Activated CD8-positive, alpha-beta memory T cell treated with anti-CD3 and anti-CD28 coated beads for 4 hours (primary cell): Measurements from ENCODE around the gene SLC22A4.

Source experiments
- DNase-seq, 2 donors: peaks; one replicate each; pipeline ENCODE4 v3.0.0-alpha.2; 2020; ENCODE audit warnings: low read depth in 2 of 2

The SLC22A4 gene

GRCh38 chr5:132262882-132263547 lies 31.2 kb upstream of the SLC22A4 start:
- DNase-seq: no peak

- DNase-seq: peak in 1 of 2 donors; percentile 42
Measured at GRCh38 chr5:132263548-132264261, 30.5 kb upstream of the SLC22A4 start.

GRCh38 chr5:132264546-132265335 lies 29.5 kb upstream of the SLC22A4 start:
- DNase-seq: no peak

DNA sequence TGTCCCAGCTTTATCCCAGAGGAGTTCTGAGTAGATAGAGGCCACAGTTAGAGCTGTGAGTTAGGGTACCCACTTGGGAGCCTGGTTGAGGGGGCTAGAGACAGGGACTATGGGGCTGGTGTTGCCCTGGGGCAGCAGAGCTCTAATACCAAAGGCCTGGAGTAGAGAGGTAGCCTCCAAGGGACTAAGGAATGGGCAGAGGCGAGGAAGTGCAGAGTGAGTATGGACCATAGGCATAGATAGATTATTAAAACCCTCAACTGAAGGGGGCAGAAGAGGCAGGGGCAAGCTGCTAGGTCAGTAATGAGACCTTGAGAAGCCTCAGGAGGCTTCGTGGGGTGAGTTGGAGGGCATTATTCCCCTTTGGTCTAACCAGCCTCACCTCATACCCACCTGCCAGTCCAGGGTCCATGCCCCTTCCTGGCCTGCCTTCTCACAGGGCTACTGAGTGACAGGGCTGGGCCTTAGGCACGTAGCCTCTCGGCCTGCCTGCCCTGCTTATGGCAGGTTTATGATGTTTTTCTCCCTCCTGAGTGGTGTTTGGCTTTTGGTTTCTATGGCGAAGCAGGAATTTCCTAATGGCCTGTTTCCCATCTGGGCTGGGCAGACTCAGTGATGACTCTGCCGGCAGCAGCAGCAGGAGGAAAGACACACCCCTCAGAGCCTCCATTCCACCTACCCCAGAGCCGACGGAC lies 28.7 kb upstream of the SLC22A4 start:
- DNase-seq: no peak

GRCh38 chr5:132266031-132266835 lies 28.0 kb upstream of the SLC22A4 start:
- no peak for DNase-seq

DNA sequence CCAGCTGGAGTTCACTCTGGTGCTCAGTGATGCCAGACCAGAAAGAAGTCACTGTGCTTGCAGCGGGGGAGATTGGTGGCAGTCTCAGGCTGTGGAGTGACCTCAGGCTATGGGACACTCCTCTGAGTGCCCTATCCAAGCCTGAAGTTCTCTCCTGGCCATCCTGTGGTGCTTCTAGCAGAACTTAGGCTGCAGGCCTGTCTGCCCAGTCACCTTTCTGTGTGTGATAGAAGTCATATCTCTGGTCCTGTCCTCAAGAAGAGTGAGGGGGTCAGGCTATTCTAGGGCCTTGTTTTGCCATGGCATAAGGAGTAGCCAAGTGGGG lies 27.4 kb upstream of the SLC22A4 start:
- no peak for DNase-seq

DNA sequence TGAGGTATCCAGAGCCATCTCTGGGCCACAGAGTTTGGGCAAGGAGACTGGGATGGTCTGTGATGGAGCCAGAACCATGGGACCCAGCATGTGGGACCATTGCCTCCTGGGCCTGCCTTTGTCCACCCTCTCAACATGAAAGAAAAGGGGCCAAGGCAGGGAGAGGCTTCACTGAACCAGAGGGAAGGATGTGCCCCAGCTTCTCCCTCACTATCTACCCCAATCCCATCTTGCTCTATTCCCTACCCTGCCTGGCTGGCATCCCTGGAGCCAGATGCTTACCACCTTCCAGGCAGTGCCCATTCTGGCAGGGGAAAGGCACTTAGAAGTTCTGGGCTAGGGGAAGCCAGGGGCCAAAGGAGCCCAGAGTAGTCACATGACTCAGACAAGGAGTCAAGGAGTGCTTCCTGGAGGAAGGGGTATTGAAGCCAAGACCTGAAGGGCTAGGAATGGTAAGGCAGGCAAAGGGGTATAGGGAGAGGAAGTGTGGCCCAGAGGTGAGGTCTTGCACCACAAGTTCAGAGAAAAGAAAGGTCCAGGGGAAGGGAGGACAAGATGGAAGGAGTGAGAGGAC lies 26.9 kb upstream of the SLC22A4 start:
- DNase-seq: no peak

DNA sequence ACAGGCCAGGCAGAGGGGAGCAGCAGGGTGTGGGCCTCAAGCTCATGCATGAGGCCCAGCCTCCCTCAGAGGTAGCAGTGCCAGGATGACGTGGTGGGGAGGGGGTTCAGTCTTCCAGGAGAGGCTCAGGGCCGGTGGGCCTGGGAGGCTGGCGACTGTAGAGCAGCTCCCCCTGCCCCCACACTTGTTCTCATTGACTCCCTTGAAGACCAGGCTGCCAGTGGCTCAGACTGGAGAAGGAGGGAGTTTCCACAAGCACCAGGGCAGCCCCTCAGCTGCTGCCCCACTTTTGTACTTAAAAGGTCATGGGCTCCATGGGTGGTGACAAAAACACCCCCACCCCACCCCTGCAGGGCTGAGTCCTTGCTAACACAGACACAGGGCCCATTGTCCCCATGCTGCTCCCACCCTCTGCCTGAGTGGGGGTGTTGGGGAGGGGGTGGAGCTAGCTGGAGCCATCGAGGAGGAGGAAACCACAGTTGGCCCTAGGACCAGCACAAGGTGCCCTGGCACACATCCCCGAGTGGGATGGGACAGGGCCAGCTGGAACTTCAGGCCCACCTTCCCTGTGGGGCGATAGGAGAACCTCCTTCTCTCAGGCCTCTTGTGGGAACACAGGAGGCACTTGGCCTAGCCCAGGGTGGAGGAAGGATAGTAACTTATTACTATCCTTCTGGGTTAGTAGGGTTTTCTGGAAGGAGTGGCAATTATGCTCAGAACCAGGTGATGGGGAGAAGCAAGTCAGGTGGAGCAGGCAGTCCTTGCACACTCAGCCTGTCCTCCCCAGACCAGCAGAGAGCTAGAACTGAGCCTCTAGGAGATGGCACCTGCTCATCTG lies 26.0 kb upstream of the SLC22A4 start:
- DNase-seq: no peak

GRCh38 chr5:132268769-132269551 lies 25.2 kb upstream of the SLC22A4 start:
- no peak for DNase-seq

GRCh38 chr5:132269635-132270334 lies 24.4 kb upstream of the SLC22A4 start:
- no peak for DNase-seq

GRCh38 chr5:132270335-132270665 lies 23.9 kb upstream of the SLC22A4 start:
- no peak for DNase-seq

DNA sequence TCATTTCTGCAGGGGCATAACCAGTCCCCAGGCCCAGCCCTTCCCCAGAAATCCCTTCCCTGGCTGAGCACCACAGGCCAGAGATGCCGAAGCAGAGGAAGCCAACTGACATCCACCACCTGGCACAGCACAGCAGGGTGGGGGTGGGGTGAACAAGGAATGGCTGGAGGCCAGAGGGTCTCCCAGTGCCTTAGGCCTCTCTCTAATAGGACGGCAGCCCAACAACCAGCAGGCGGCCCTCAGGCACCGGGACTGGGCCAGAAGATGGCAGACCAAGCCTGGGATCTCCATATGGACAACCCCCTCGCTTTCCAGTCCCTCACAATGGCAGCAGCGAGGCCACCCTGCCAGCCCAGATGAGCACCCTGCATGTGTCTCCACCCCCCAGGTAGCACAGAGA lies 23.5 kb upstream of the SLC22A4 start:
- no peak for DNase-seq

DNA sequence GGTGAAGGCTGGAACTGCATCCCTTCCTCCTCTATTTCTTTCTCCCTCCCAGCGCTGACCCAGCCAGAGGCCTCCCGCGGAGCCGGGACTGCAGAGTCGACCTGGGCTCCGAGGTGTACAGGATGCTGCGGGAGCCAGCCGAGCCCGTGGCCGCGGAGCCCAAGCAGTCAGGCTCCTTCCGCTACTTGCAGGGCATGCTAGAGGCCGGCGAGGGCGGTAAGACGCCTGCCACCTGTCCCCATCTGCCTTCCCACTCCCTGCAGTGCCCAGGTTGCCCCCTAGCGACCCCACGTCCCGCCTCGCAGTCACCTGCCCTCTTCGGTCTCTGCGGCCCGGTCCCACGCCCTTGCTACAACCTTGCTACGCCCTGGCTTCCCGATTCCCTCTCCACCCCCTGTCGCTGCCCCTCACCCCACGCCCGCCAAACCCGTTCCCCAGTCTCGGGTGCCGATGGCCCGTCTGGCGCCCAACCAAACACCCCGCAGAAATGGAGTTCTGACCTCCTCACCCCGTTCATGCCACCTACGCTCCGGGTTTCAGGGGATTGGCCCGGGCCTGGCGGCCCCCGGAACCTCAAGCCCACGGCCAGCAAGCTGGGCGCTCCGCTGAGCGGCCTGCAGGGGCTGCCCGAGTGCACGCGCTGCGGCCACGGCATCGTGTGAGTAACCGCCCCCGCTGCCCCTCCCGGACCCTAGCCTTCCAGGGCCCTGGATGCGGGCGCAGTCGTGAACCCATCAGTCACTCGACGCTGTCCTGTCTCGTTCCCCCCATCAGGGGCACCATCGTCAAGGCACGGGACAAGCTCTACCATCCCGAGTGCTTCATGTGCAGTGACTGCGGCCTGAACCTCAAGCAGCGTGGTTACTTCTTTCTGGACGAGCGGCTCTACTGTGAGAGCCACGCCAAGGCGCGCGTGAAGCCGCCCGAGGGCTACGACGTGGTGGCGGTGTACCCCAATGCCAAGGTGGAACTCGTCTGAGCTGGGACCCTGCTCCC lies 22.6 kb upstream of the SLC22A4 start:
- no peak for DNase-seq

GRCh38 chr5:132272311-132273210 lies 21.6 kb upstream of the SLC22A4 start:
- DNase-seq: peak; percentile 39 to 50

- no peak for DNase-seq
Measured at GRCh38 chr5:132273631-132274030, 20.6 kb upstream of the SLC22A4 start.

GRCh38 chr5:132274050-132274792 lies 20.0 kb upstream of the SLC22A4 start:
- DNase-seq: no peak
